HL-60 (cell line): ENCODE results near the gene POTEJ.
"Not testable (repeated sequence)": the region's sequence is repeated elsewhere in the genome, so short reads cannot be mapped to it uniquely, and the experiment has no call there.

Experiments used
- POLR2AphosphoS5 ChIP-seq: IDR thresholded peaks from 2 replicates; pipeline ENCODE4 v1.6.1; 2012; ENCODE audit warnings: low read depth
- TF ChIP-seq, protein P1 (sequence below): IDR thresholded peaks from one replicate; pipeline ENCODE4 v1.5.1; 2011; ENCODE audit warnings: low read length, control low read depth, inconsistent platforms; ENCODE audit not compliant: insufficient read depth
- TF ChIP-seq, protein P2 (sequence below): IDR thresholded peaks from 2 replicates; pipeline ENCODE4 v1.6.1; 2012; ENCODE audit warnings: low read depth; ENCODE audit not compliant: insufficient replicate concordance

DNA sequence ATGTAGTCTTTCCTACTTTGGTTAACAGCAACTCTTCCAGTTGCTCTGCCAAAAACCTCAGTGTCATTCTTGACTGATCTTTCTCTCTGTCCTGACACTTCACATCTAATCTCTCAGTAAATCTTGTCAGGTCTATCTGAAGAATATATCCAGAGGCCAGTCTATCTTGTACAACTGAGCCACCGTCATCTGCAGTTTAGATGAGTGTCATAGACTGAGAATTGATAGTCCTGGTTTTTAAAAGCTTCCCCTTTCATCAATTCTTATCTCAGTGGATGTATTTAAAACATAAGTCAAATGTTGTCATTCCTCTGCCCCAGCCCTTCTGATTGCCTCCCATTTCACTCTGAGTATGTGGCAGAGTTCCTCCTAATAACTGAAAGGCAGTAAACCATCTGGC lies 38.0 kb downstream of the POTEJ start:
- TF ChIP-seq, protein P1, sequence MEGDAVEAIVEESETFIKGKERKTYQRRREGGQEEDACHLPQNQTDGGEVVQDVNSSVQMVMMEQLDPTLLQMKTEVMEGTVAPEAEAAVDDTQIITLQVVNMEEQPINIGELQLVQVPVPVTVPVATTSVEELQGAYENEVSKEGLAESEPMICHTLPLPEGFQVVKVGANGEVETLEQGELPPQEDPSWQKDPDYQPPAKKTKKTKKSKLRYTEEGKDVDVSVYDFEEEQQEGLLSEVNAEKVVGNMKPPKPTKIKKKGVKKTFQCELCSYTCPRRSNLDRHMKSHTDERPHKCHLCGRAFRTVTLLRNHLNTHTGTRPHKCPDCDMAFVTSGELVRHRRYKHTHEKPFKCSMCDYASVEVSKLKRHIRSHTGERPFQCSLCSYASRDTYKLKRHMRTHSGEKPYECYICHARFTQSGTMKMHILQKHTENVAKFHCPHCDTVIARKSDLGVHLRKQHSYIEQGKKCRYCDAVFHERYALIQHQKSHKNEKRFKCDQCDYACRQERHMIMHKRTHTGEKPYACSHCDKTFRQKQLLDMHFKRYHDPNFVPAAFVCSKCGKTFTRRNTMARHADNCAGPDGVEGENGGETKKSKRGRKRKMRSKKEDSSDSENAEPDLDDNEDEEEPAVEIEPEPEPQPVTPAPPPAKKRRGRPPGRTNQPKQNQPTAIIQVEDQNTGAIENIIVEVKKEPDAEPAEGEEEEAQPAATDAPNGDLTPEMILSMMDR = not testable (repeated sequence)
- TF ChIP-seq, protein P2, sequence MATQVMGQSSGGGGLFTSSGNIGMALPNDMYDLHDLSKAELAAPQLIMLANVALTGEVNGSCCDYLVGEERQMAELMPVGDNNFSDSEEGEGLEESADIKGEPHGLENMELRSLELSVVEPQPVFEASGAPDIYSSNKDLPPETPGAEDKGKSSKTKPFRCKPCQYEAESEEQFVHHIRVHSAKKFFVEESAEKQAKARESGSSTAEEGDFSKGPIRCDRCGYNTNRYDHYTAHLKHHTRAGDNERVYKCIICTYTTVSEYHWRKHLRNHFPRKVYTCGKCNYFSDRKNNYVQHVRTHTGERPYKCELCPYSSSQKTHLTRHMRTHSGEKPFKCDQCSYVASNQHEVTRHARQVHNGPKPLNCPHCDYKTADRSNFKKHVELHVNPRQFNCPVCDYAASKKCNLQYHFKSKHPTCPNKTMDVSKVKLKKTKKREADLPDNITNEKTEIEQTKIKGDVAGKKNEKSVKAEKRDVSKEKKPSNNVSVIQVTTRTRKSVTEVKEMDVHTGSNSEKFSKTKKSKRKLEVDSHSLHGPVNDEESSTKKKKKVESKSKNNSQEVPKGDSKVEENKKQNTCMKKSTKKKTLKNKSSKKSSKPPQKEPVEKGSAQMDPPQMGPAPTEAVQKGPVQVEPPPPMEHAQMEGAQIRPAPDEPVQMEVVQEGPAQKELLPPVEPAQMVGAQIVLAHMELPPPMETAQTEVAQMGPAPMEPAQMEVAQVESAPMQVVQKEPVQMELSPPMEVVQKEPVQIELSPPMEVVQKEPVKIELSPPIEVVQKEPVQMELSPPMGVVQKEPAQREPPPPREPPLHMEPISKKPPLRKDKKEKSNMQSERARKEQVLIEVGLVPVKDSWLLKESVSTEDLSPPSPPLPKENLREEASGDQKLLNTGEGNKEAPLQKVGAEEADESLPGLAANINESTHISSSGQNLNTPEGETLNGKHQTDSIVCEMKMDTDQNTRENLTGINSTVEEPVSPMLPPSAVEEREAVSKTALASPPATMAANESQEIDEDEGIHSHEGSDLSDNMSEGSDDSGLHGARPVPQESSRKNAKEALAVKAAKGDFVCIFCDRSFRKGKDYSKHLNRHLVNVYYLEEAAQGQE = not testable (repeated sequence)
- not testable (repeated sequence) for TF ChIP-seq POLR2AphosphoS5
